GM21723 (cell line): ENCODE results near the gene NPAT.

ENCODE experiments used
- ATAC-seq: cut with Tn5 transposase; IDR thresholded peaks from one replicate; pipeline ENCODE4 v1.9.1; 2021; ENCODE audit warnings: mild to moderate bottlenecking, moderate library complexity; ENCODE audit not compliant: unreplicated experiment

Gene NPAT

DNA sequence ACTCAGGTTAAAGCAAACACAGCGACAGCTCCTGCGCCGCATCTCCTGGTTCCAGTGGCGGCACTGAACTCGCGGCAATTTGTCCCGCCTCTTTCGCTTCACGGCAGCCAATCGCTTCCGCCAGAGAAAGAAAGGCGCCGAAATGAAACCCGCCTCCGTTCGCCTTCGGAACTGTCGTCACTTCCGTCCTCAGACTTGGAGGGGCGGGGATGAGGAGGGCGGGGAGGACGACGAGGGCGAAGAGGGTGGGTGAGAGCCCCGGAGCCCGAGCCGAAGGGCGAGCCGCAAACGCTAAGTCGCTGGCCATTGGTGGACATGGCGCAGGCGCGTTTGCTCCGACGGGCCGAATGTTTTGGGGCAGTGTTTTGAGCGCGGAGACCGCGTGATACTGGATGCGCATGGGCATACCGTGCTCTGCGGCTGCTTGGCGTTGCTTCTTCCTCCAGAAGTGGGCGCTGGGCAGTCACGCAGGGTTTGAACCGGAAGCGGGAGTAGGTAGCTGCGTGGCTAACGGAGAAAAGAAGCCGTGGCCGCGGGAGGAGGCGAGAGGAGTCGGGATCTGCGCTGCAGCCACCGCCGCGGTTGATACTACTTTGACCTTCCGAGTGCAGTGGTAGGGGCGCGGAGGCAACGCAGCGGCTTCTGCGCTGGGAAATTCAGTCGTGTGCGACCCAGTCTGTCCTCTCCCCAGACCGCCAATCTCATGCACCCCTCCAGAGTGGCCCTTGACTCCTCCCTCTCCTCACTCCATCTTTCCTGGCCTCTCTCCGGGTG lies at the start of gene NPAT, which contains the start of gene ATM:
Gene NPAT (minus strand): TSS at position 65 of the 774 bp plus-strand sequence. CDS start 102 bp downstream, outside the sequence.
Gene ATM (plus strand): TSS at position 494 of the 774 bp plus-strand sequence. CDS start 4,558 bp downstream, outside the sequence.
- peak; percentile 79 for ATAC-seq

DNA sequence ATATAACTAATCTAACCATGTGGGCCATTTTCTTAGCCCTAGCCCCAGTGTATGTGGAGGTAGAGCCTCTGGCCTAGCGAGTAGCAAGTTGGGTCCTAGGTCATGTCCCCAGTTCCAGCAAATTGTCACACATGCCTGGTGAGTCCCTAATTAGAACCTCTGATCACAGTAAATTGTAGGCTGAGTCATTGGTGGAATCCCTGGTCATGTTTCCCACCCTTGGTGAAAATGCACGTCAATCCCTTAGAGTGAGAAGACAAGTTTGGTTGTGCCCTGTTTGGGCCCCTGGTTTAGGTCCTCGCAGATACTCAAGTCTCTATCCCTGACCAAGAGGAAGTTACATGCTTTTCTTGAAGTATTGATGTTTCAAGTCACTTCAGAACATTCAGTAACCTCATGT lies 47.1 kb upstream of the NPAT start:
- no peak for ATAC-seq

DNA sequence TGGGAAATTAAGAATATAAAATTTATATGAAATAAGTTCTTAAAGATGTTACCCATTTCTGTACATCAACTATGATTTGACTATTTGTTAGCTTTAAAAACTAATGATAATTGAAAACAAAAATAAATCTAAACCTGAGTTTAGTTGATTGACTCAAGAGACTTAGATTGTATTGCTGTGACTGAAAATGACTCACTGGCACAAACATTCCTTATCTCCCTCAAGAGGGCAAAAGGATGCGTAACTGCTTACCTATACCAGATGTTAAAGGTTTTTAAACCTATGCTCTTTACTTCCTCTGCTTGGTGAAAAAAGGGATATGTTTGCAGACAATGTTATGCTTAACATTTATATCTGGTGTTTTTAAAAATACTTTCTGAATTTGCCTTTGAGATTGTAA lies 30.7 kb upstream of the NPAT start:
- ATAC-seq: no peak

DNA sequence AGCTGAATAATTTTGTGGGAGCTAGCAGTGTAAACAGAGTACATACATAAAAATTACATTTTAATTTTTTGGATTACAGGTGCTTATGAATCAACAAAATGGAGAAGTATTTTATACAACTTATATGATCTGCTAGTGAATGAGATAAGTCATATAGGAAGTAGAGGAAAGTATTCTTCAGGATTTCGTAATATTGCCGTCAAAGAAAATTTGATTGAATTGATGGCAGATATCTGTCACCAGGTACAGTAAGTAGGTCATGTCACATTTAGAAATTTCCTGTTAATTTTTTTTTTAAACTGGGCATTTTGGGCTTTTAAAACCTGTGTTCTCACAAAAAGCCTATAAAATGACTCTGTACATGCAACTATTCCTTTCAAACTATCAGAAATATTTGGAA lies 24.4 kb upstream of the NPAT start:
- ATAC-seq: no peak

DNA sequence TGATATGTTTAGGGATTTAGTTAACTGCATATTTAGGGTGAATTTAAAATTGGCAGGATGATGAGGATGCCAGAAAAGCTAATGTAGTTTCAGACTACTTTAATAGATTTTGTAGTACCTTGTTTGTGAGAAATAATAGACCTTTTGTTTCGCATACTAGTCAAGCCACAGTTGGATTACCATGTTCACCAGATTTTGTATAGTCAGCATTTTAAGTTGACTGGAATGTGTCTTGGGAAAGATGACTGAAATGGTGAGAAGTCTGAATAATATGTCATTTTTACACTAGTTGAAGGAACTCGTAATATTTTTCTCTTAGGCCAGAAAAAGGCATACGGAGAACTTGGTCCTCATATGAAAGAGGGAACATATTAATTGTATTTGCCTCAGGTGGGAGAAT lies 23.9 kb upstream of the NPAT start:
- ATAC-seq: no peak

DNA sequence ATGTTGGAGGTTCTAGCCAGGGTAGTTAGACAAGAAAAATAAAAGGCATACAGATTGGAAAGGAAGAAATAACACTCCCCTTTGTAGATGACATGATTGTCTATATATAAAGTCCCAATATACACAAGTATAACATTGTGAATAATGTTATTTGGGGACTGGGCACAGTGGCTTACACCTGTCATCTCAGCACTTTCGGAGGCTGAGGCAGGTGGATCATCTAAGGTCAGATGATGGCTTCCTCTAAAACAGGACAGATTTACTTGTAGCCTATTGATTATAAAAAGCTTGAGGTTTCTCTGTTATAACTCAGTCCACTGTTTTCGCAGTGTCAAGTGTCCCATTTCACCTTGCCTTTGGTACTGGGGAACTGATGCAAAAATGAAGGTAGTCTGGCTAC lies 20.0 kb upstream of the NPAT start:
- ATAC-seq: no peak

DNA sequence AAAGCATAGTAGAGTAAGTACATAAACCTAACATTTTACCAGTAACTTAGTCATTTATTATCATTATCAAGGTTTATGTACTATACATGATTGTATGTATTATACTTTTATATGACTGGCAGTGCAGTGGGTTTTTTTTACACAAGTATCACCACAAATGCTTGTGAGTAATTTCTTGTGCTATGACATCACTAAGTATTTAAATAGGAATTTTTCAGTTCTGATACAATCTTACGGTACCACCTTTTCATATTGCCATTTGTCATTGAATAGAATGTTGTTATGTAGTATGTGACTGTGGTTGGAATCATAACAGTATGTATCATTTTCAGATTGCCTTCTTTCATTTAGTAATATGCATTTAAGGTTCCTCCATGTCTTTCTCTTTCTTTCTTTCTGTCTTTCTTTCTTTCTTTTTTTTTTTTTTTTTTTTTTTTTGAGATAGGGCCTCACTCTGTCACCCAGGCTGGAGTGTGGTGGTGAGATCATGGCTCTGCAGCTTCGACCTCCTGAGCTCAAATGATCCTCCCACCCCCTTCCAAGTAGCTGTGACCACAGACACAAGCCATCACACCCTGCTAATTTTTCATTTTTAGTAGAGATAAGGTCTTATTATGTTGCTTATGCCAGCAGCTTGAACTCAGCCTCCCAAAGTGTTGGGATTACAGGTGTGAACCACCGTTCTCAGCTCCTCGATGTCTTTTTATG lies 19.0 kb upstream of the NPAT start:
- no peak for ATAC-seq

DNA sequence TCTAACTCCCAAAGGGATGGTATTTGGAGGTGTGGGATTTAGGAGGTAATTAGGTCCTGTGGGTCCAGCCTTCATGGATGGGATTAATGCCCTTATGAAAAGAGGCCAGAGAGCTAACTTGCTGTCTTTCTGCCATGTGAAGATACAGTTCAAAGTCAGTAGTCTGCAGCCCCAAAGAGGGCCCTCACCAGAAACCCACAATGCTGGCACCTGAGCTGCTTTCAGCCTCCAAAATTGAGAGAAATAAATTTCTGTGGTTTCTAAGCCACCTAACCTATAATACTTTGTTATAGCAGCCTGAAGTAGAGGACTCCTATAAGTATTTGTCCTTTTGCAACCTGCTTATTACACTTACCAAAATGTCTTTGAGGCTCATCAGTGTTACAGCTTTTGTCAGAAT lies 16.6 kb upstream of the NPAT start:
- ATAC-seq: no peak

DNA sequence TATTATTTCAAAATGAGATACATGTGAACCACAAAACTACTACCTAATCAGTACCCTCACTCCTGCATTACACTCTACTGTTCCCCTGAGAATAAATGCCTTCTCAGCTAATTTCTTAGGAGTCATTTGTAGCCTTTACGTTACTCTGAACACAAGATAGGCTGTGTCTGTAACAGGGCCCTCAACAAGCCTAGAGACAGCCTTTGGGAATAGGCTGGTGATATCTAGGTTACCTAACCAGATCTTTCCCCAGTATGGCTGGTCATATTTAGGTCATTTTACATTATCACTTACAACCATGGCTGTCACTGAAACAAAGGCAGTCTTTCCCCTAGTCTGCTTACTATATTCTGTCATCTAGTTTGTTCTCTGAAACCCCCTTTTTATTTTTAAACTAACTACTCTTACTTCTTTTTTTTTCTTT lies 14.6 kb upstream of the NPAT start:
- peak; percentile 37 for ATAC-seq

DNA sequence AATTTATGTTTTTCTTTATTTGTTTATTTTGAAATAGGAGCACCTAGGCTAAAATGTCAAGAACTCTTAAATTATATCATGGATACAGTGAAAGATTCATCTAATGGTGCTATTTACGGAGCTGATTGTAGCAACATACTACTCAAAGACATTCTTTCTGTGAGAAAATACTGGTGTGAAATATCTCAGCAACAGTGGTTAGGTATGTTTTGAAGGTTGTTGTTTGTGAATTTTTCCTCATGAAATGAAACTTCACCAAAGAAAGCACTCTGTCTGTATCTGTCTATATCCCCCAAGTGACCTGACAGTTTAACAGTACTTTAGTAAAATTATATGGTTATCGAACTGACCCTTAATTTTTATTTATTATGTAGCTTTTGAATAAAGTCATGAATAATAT lies 13.2 kb upstream of the NPAT start:
- no peak for ATAC-seq

DNA sequence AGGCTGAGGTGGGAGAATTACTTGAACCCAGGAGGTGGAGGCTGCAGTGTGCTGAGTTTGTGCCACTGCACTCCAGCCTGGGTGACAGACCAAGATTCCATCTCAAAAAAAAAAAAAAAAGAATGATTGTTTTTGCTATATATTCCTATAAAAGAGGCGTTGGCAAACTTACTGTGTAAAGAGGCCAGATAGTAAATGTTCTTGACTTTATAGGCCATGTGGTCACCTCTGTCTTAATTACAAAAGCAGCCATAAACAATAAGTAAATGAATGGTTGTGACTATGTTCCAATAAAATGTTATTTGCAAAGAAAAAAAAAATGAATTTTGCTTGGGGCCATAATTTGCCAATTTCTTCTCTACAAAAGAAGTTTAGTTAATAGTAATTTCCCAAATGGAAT lies 12.8 kb upstream of the NPAT start:
- ATAC-seq: no peak

DNA sequence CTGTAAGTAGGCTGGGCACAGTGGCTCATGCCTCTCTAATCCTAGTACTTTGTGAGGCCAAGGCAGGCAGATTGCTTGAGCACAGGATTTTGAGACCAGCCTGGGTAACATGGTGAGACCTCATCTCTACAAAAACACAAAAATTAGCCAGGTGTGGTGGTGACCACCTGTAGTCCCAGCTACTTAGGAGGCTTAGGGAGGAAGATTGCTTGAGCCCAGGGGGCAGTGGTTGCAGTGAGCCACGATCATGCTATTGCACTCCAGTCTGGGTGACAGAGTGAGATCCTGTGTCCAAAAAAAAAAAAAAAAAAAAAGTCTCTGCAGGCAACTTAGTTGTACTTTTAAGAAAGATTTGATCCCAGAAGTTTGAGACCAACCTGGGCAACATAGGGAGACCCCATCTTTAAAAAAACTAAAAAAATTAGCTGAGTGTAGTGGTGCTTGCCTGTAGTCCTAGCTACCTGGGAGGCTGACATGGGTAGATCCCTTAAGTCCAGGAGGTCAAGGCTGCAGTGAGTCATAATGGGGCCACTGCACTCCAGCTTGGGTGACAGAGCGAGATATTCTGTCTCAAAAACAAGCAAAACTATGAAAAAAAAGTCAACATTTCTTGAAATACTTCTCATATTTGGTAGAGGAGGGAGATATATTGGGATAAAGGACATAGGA lies 11.0 kb upstream of the NPAT start:
- ATAC-seq: no peak

DNA sequence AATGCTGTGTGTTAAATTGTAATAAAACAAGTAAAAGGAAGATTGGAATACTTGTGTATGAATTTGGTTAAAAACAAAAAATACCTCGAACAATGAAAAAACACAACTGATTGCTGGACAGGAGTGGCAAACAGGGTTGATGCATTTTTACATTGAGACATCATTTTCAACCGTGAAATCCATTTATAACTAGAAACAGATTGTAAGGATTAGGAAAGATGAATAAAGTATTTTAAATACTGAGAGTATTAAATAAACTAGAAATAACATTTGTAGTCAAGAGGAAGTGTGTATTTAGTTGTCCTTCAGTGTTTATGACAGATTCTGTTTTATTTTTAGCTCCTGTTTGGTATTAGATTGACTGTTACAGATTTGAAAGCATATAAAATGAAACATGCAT lies 5.8 kb upstream of the NPAT start:
- ATAC-seq: no peak

DNA sequence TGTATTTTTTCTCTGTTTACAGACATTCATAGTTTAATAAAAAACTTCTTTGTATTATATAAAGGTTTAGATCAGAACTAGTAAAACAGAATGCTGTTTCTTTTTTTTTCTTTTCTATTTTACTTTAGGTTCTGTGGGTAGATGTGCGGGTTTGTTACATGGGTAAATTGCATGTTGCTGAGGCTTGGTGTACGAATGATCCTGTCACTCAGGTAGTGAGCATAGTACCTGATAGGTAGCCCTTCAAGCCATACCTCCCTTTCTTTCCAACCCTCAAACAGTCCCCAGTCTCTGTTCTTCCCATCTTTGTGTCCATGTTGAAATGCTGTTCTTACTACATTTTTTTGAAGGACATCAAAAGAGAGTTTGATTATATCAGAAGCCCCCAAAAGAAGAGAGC lies 3.6 kb upstream of the NPAT start:
- ATAC-seq: no peak

DNA sequence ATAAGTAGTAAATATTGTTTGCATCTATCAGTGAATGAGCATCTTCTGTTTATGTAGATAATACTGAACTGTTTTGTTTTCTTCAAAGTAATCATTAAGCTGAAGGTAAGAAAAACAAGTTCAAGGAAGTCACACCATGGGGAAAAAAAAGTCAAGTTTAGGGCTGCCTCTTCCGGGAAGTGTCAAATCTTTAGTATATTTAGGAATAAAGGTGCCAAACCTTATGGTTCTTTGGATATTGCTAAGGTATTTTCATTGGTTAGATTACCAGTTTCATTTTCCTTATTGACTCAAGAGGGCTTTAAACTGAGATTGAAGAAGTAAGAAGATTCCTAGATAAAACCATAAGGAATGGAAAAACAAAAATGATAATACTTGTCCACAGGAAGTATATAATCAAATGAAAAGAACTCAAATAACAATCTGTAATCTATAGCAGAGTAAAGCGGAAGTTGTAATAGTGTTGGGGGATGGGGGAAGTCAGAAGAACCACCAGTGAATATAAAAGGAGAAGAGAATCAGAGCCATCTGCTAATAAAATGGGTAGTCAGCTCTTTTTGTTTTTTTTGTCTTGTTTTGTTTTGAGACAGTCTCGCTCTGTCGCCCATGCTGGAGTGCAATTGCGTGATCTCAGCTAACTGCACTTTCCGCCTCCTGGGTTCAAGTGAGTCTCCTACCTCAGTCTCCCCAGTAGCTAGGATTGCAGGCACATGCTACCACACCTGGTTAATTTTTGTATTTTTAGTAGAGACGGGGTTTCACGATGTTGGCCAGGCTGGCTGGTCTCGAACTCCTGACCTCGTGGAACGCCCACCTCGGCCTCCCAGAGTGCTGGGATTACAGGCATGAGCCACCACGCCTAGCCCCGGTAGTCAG lies 2.7 kb upstream of the NPAT start:
- ATAC-seq: no peak

DNA sequence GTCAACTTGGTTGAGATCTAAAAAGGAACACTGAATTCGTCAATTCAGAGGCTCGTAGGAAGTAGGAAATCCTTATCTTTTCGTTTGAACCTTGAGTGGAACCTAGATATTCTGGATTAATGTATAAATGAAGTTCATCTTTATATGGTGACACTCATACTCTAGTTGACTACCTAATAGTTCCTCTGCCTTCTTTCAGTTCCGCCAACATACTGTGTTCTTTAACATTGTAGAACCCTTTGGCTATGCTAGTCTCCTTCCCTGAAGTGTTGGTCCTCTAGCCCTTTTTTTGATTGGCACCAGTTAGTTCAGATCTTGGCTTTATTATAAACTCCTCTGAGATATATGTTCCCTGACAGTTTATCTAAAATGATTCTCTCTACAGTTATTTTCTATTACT lies 1.9 kb upstream of the NPAT start:
- no peak for ATAC-seq

DNA sequence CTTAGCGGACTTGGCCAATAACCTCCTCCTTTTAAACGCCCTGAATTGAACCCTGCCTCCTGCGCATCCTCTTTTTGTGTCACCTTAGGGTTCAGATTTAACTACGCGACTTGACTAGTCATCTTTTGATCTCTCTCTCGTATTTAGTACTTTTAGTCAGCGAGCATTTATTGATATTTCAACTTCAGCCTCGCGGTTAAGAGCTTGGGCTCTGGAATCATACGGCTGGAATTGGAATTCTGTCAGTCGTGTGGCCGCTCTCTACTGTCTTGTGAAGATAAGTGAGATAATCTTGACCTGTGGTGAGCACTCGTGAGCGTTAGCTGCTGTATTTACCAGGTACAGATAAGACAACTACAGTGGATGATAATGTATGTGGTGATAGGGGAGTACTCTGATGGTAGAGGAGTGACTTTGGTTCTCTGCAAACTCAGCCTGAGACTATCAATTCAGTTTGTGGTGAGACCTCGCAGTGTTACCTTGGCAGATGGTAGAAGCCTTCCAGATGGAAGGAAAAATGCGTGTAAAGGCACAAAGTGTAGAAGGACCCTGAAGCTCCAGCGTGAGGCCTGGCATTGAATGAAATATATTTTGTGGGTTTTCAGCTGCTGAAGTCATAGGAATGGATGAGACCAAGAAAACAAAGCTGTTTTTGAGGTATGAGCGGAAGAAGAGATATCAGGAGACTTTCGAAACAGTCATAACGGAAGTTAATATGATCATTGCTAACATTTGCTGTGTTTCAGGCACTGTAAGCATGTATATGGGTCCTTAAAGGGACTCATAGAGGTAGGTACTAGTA lies 1.1 kb upstream of the NPAT start:
- peak; percentile 27 for ATAC-seq

DNA sequence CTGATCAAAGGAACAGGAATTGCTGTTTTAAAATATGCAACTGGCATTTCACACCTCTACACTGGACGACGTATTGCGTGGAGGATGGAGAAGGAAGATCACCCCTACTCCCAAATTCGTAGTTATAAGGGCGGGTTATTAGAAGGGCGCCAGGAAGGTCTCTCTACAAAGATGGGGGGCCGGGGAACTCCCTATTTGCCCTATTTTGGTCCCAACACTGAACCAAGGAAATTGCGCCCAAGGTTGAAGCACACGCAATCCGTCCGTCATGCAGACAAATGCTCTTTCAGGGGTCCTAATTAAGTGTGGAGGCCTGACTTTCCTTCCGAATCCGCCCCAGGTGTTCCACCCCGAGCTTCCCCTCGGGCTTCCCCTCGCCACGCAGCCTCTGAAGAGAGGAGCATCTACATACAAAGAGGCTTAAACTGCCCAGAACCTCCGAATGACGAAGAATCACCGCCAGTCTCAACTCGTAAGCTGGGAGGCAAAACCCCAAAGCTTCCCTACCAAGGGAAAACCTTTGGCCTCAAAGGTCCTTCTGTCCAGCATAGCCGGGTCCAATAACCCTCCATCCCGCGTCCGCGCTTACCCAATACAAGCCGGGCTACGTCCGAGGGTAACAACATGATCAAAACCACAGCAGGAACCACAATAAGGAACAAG lies 396 bp downstream of the NPAT start:
- ATAC-seq: peak; percentile 4

DNA sequence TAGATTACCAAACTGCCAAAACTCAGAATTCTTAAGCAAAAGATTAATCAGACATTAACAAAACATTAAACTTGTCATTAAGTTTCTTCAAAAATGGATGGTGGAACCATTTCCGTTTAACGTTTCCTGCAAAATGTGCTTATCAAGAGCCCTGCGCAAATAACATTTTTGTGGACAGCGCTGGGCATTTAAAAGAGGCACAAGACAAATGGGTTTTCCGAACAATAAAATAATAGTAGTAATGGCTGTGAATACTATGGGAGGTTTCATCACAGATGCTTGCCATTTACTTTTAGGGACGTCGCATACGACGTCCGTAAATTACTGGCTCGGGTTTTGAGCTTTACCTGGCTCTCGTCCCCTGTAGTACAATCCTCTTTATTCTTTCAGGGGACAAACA lies 1.1 kb downstream of the NPAT start:
- ATAC-seq: no peak
